H9 (cell line): ENCODE results near the gene LRRC7. TPM values are rescaled to one million over a fixed set of nuclear protein-coding genes. Genes with fewer than 3 reads are reported as not detected.

ENCODE experiments used
- DNase-seq: peaks from one replicate; pipeline ENCODE4 v3.0.0-alpha.2; 2017
- H2AFZ ChIP-seq: one replicate; pipeline ENCODE4 v1.6.1; 2013; ENCODE audit warnings: mild to moderate bottlenecking, low read length, control low read depth, moderate library complexity
- H2AK5ac ChIP-seq: 2 replicates; pipeline ENCODE4 v1.6.1; 2013; ENCODE audit warnings: low read length, control low read depth, mixed read lengths; ENCODE audit not compliant: insufficient read length
- H2BK120ac ChIP-seq: one replicate; pipeline ENCODE4 v1.6.1; 2013; ENCODE audit warnings: low read depth, mild to moderate bottlenecking, low read length, control low read depth, inconsistent platforms; ENCODE audit not compliant: poor library complexity, severe bottlenecking
- H2BK12ac ChIP-seq: 2 replicates; pipeline ENCODE4 v1.6.1; 2013; ENCODE audit warnings: low read length, control low read depth, mixed read lengths, low read depth; ENCODE audit not compliant: insufficient read length
- H2BK15ac ChIP-seq: 2 replicates; pipeline ENCODE4 v1.6.1; 2013; ENCODE audit warnings: low read depth, low read length, control low read depth
- H2BK20ac ChIP-seq: one replicate; pipeline ENCODE4 v1.6.1; 2013; ENCODE audit warnings: low read depth, mild to moderate bottlenecking, low read length, control low read depth, inconsistent platforms; ENCODE audit not compliant: poor library complexity, severe bottlenecking
- H2BK5ac ChIP-seq: 2 replicates; pipeline ENCODE4 v1.6.1; 2013; ENCODE audit warnings: low read length, control low read depth, mixed read lengths; ENCODE audit not compliant: insufficient read length
- H3K14ac ChIP-seq: 2 replicates; pipeline ENCODE4 v1.6.1; 2013; ENCODE audit warnings: low read length, control low read depth; ENCODE audit not compliant: insufficient read depth
- H3K18ac ChIP-seq: 2 replicates; pipeline ENCODE4 v1.6.1; 2013; ENCODE audit warnings: low read depth, mild to moderate bottlenecking, mixed read lengths, low read length, control low read depth; ENCODE audit not compliant: insufficient read length
- H3K23ac ChIP-seq: 2 replicates; pipeline ENCODE4 v1.6.1; 2013; ENCODE audit warnings: low read length, control low read depth, mixed read lengths, low read depth; ENCODE audit not compliant: insufficient read length
- H3K23me2 ChIP-seq: 2 replicates; pipeline ENCODE4 v1.6.1; 2013; ENCODE audit warnings: low read depth, mild to moderate bottlenecking, mixed read lengths, low read length, control low read depth; ENCODE audit not compliant: insufficient read length, poor library complexity, severe bottlenecking
- H3K27ac ChIP-seq: 2 replicates; pipeline ENCODE4 v1.5.1; 2013; ENCODE audit warnings: low read length, control low read depth, mixed read lengths, low read depth; ENCODE audit not compliant: insufficient read length
- H3K27me3 ChIP-seq: 2 replicates; pipeline ENCODE4 v1.6.1; 2013; ENCODE audit warnings: low read length, control low read depth, inconsistent platforms; ENCODE audit not compliant: insufficient read depth
- H3K4ac ChIP-seq: 2 replicates; pipeline ENCODE4 v1.6.1; 2013; ENCODE audit warnings: low read depth, mild to moderate bottlenecking, control low read depth, inconsistent platforms, low read length, moderate library complexity
- H3K4me1 ChIP-seq: 2 replicates; pipeline ENCODE4 v1.6.1; 2013; ENCODE audit warnings: low read length, control low read depth, inconsistent platforms; ENCODE audit not compliant: insufficient read depth
- H3K4me2 ChIP-seq: 2 replicates; pipeline ENCODE4 v1.6.1; 2013; ENCODE audit warnings: low read length, control low read depth, mixed read lengths; ENCODE audit not compliant: insufficient read length, insufficient read depth
- H3K56ac ChIP-seq: 2 replicates; pipeline ENCODE4 v1.6.1; 2013; ENCODE audit warnings: low read depth, mild to moderate bottlenecking, mixed read lengths, low read length, control low read depth; ENCODE audit not compliant: insufficient read length
- H3K79me1 ChIP-seq: 2 replicates; pipeline ENCODE4 v1.6.1; 2013; ENCODE audit warnings: low read depth, mild to moderate bottlenecking, moderate library complexity, low read length, control low read depth, inconsistent platforms; ENCODE audit not compliant: insufficient read depth, poor library complexity, severe bottlenecking
- H3K79me2 ChIP-seq: 2 replicates; pipeline ENCODE4 v1.6.1; 2013; ENCODE audit warnings: low read length, control low read depth, inconsistent platforms; ENCODE audit not compliant: insufficient read depth
- H3K9ac ChIP-seq: 2 replicates; pipeline ENCODE4 v1.6.1; 2013; ENCODE audit warnings: low read length, control low read depth, mixed read lengths; ENCODE audit not compliant: insufficient read length; ENCODE audit errors: extremely low read depth
- H3K9me3 ChIP-seq: one replicate; pipeline ENCODE4 v1.6.1; 2013; ENCODE audit warnings: low read depth, low read length, inconsistent platforms; ENCODE audit not compliant: control insufficient read depth
- H3T11ph ChIP-seq: one replicate; pipeline ENCODE4 v1.6.1; 2013; ENCODE audit warnings: mild to moderate bottlenecking, low read length, control low read depth, inconsistent platforms
- H4K20me1 ChIP-seq: one replicate; pipeline ENCODE4 v1.6.1; 2013; ENCODE audit not compliant: control insufficient read depth, insufficient read length, insufficient read depth
- H4K5ac ChIP-seq: 2 replicates; pipeline ENCODE4 v1.6.1; 2013; ENCODE audit warnings: low read depth, mild to moderate bottlenecking, mixed read lengths, low read length, control low read depth; ENCODE audit not compliant: insufficient read length
- H4K8ac ChIP-seq: replicated peaks from 2 replicates; pipeline ENCODE4 v1.6.1; 2013; ENCODE audit warnings: low read length, control low read depth, mixed read lengths, low read depth; ENCODE audit not compliant: insufficient read length
- H4K91ac ChIP-seq: 2 replicates; pipeline ENCODE4 v1.6.1; 2013; ENCODE audit warnings: low read depth, mild to moderate bottlenecking, moderate library complexity, mixed read lengths, low read length, control low read depth; ENCODE audit not compliant: insufficient read length
- H3K27ac Mint-ChIP-seq, 3 experiments: 2 replicates in 2 of 3; 3 replicates in 1 of 3; pipeline ENCODE4 v1.8.0; 2020 to 2021; ENCODE audit warnings: mixed read lengths in 3 of 3, mild to moderate bottlenecking in 1 of 3, moderate library complexity in 1 of 3
- H3K27me3 Mint-ChIP-seq: 2 replicates; pipeline ENCODE4 v1.8.0; 2021; ENCODE audit warnings: low read depth, mild to moderate bottlenecking, moderate library complexity, mixed read lengths
- H3K36me3 Mint-ChIP-seq, 3 experiments: 2 replicates in 2 of 3; 3 replicates in 1 of 3; pipeline ENCODE4 v1.8.0; 2020 to 2021; ENCODE audit warnings: low read depth in 3 of 3, mixed read lengths in 3 of 3; ENCODE audit not compliant: insufficient read depth in 1 of 3
- H3K4me1 Mint-ChIP-seq, 2 experiments: 2 replicates each; pipeline ENCODE4 v1.8.0; 2020; ENCODE audit warnings: mixed read lengths in 2 of 2
- H3K4me3 Mint-ChIP-seq, 2 experiments: 2 replicates in 1 of 2; 3 replicates in 1 of 2; pipeline ENCODE4 v1.8.0; 2020 to 2021; ENCODE audit warnings: mild to moderate bottlenecking in 2 of 2, mixed read lengths in 2 of 2, moderate library complexity in 1 of 2
- H3K9me3 Mint-ChIP-seq, 2 experiments: 2 replicates in 1 of 2; 3 replicates in 1 of 2; pipeline ENCODE4 v1.8.0; 2020; ENCODE audit warnings: mild to moderate bottlenecking in 2 of 2, mixed read lengths in 2 of 2, moderate library complexity in 1 of 2
- WGBS: extraction: QIAGEN DNeasy Blood & Tissue Kit; methylation state at CpG from one replicate; pipeline ENCODE4 v1.1.7; 2013; ENCODE audit warnings: missing lambda C conversion rate, low lambda C conversion rate, mixed read lengths; ENCODE audit not compliant: insufficient read length; ENCODE audit errors: extremely low coverage; 5-methylcytosine and 5-hydroxymethylcytosine counted together
- total RNA-seq: library from RNA; stranded (reverse); gene quantifications from 2 replicates; pipeline ENCODE4 v1.2.1, GENCODE V29; 2021
- TF ChIP-seq, protein P1 (sequence below): fragments of 200-600 bp; sonication (generic); conservative IDR thresholded peaks from 3 replicates; pipeline ENCODE4 v1.8.0; 2021; ENCODE audit warnings: antibody characterized with exemption, mild to moderate bottlenecking

LRRC7 gene
- total RNA-seq, 1 experiment from 2014 or later: not detected

DNA sequence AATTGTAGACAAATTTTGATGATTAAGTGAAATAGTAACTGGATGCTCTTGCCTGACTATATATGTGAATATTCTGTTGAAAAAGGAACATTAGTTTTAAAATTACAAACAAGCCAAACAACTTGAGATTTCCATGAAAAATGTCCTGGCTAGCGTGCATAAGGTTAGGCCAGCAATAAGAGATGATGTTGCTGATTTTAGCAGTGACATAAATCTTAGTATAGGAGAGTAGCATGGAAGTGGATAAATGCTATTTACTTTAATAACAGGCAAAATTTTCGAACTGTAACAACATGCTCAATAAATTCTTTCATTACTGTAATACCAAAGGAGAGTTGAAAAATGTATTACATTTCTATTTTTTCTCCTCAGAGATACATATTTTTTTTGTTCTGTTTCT, 266.6 kb downstream of the LRRC7 start:
- Histone ChIP-seq H4K20me1 (no peaks in the 10 kb centered on the region), H3K79me2 (no peaks in the 10 kb centered on the region), H2BK120ac (no peak overlapping the region), H4K8ac (no peak overlapping the region), H3K27ac (no peak overlapping the region), H3K56ac (no peak overlapping the region), H3K9me3 (no peaks in the 10 kb centered on the region), H3K9ac (no peak overlapping the region), H3K23me2 (no peaks in the 10 kb centered on the region), H2AK5ac (no peak overlapping the region), H4K91ac (no peak overlapping the region), H2BK12ac (no peak overlapping the region), H3K14ac (no peak overlapping the region), H3K4ac (no peak overlapping the region), H3K27me3 (no peaks in the 10 kb centered on the region), H2BK20ac (no peak overlapping the region), H3K23ac (no peak overlapping the region), H3K18ac (no peak overlapping the region), H3K4me1 (no peaks in the 10 kb centered on the region), H3K79me1 (no peaks in the 10 kb centered on the region), H2BK15ac (no peak overlapping the region), H2BK5ac (no peak overlapping the region), H3T11ph (no peak overlapping the region), H4K5ac (no peak overlapping the region), H2AFZ (no peak overlapping the region), H3K4me2 (no peak overlapping the region)
- Mint-ChIP-seq H3K27me3 (no peaks in the 10 kb centered on the region), H3K36me3 (no peaks in the 10 kb centered on the region), H3K4me3 (no peak overlapping the region), H3K4me1 (peaks cover 2 to 3% of the 10 kb centered on the region in 2 experiments; a peak in 2 of 4 replicates), H3K9me3 (no peaks in the 10 kb centered on the region), H3K27ac (no peak overlapping the region; a peak in 1 of 7 replicates)
- TF ChIP-seq, protein P1, sequence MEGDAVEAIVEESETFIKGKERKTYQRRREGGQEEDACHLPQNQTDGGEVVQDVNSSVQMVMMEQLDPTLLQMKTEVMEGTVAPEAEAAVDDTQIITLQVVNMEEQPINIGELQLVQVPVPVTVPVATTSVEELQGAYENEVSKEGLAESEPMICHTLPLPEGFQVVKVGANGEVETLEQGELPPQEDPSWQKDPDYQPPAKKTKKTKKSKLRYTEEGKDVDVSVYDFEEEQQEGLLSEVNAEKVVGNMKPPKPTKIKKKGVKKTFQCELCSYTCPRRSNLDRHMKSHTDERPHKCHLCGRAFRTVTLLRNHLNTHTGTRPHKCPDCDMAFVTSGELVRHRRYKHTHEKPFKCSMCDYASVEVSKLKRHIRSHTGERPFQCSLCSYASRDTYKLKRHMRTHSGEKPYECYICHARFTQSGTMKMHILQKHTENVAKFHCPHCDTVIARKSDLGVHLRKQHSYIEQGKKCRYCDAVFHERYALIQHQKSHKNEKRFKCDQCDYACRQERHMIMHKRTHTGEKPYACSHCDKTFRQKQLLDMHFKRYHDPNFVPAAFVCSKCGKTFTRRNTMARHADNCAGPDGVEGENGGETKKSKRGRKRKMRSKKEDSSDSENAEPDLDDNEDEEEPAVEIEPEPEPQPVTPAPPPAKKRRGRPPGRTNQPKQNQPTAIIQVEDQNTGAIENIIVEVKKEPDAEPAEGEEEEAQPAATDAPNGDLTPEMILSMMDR: no peak
- DNase-seq: no peak
- no CpG with 5 or more reads among the region's 2 CpGs for WGBS
